Bronchial epithelial cell (primary cell): ENCODE results near the gene CORO7. TPM values are rescaled to one million over a fixed set of nuclear protein-coding genes. Genes with fewer than 3 reads are reported as not detected.

ENCODE experiments used
- DNase-seq: peaks from one replicate; pipeline ENCODE4 v3.0.0-alpha.2; 2010; ENCODE audit warnings: low read depth
- FAIRE-seq: peaks from 2 replicates; lab custom pipeline; 2011; peaks lifted over from hg19 to GRCh38; lab: Jason Lieb, UNC
- H3K27me3 ChIP-seq: 2 replicates; pipeline ENCODE4 v1.5.1; 2011; ENCODE audit warnings: low read length; ENCODE audit not compliant: control insufficient read depth, insufficient read depth
- H3K36me3 ChIP-seq: 2 replicates; pipeline ENCODE4 v1.5.1; 2011; ENCODE audit warnings: low read length; ENCODE audit not compliant: control insufficient read depth, insufficient read depth
- H3K4me3 ChIP-seq: 2 replicates; pipeline ENCODE4 v1.5.1; 2011; ENCODE audit warnings: mild to moderate bottlenecking, low read depth, low read length, control low read depth
- CTCF ChIP-seq: IDR thresholded peaks from 2 replicates; pipeline ENCODE4 v1.5.1; 2011; ENCODE audit warnings: mild to moderate bottlenecking, moderate library complexity, low read length, control low read depth, inconsistent platforms; ENCODE audit not compliant: insufficient read depth, severe bottlenecking
- total RNA-seq: library from RNA; depleted of rRNA; stranded (reverse); fragments of >200 nt; gene quantifications from 2 replicates; pipeline ENCODE4 v1.2.1, GENCODE V29; 2014

Gene CORO7
- total RNA-seq, 1 donor from 2014 or later, result 7.6 TPM

DNA sequence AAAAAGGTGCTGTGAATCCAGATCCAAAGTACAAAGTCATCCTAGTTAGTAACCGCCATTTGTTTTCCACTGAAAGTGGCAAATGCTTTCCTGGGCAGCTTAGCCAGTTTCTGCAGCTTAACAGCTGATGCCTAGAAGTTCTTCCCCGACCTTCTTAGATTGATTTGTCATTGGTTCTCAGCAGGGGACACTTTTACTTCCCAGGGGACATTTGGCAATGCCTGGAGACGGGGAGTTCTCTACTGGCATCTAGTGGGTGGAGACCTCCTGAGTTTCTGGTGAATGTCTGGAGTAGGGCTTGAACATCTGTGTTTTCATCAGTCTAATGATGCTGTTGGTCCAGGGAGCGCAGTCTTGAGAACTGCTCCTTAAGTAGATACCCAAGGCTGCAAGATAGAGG, 16.8 kb upstream of the CORO7 start:
- DNase-seq (no peak), FAIRE-seq (no peak)
- H3K36me3 ChIP-seq, result peaks cover 18% of the 10 kb centered on the region
- no peak for TF ChIP-seq CTCF
- no peak overlapping the region for H3K4me3 ChIP-seq
- no peaks in the 10 kb centered on the region for H3K27me3 ChIP-seq

DNA sequence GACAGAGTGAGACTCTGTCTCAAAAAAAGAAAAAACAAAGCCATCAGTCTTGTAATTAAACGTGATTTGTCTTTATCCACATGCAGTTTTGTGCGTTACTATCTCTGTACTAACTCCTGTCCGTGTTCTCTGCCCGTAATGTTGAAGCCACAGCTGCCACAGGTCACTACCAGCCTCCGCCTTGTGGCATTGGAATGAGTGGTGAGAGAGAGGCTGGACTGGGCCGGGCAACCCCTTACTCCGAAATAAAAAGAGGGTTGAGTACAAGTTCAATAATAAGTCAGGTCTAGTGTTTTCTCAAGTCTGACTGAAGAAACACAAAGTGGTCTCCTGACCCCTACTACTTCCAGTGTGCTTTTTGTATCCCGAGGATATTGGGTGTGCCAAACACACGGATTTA, 14.6 kb upstream of the CORO7 start:
- TF ChIP-seq CTCF, result no peak
- DNase-seq (no peak), FAIRE-seq (no peak)
- no peaks in the 10 kb centered on the region for H3K27me3 ChIP-seq
- no peak overlapping the region for H3K4me3 ChIP-seq
- peaks cover 13% of the 10 kb centered on the region for H3K36me3 ChIP-seq

DNA sequence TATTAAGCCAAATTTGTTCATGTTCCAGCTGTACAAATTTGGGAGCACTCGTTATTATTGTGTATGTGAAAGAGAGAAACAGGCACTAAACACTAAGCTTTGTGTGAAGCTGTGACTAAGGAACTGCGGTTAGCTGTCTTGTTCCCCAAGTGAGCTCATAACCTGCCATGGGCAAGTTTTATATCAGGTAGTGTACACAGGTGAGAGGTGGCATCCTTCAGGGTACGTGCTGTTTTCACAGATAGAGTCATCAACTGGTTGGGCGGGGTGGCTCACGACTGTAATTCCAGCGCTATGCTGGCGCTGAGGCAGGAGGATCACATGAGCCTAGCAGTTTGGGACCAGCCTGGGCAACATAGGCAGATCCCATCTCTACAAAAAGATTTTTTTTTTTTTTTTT, 12.1 kb upstream of the CORO7 start:
- FAIRE-seq, result no peak

GRCh38 chr16:4426722-4427372, 10.5 kb upstream of the CORO7 start:
- FAIRE-seq, result no peak
- TF ChIP-seq CTCF, result no peak
- peaks cover 6% of the 10 kb centered on the region for H3K36me3 ChIP-seq
- H3K27me3 ChIP-seq, result no peaks in the 10 kb centered on the region
- DNase-seq, result no peak
- H3K4me3 ChIP-seq, result peak overlapping the region; percentile 73

More for the DNA sequence above, 12.1 kb upstream of the CORO7 start:
- no peaks in the 10 kb centered on the region for H3K27me3 ChIP-seq
- peak; percentile 61 for DNase-seq
- H3K4me3 ChIP-seq, result no peak overlapping the region
- no peak for TF ChIP-seq CTCF
- peaks cover 6% of the 10 kb centered on the region for H3K36me3 ChIP-seq

DNA sequence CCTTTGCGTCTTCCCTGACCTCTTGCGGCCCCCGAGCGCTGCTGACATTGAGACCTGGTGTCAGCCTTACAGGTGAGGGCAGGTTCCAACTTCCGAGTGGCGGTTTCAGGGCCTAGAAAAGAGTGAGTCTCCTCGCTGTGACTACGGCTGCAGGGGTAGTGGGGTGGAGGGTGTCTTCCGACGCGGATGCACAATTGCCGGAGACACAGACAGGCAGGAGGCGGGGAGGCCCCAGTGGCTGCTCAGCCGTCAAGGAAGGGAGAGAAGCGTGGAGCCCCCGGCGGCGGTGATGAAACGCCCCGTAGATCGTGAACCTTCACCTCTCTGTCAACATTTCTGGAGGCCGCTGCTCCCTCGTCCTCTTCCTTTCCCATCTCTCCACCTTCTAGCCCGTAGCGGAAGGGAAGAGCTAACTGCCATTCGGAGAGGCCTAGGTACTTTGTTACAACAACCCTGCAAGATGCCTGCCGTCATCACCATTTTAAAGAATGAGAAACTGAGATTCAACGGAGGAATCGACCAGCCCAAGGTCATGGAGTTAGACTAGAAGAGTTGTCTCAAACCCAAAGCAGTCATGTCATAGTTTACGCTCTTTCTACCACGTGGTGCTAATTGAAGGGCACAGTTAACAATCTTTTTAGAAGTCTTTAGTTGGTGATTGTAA, 9.8 kb upstream of the CORO7 start:
- DNase-seq (no peak), FAIRE-seq (no peak)
- Histone ChIP-seq H3K27me3 (no peaks in the 10 kb centered on the region), H3K36me3 (peaks cover 4% of the 10 kb centered on the region), H3K4me3 (peak overlapping the region; percentile 73)
- TF ChIP-seq CTCF, result no peak
